Activated CD8-positive, alpha-beta memory T cell treated with anti-CD3 and anti-CD28 coated beads, Interleukin-2, amount 50 U/mL, for 48 hours (primary cell): ENCODE data around the gene NSDHL.
"Not testable (repeated sequence)": the region's sequence is repeated elsewhere in the genome, so short reads cannot be mapped to it uniquely, and the experiment has no call there.

Source experiments
- DNase-seq: peaks from one replicate; pipeline ENCODE4 v3.0.0-alpha.2; 2020

NSDHL gene

DNA sequence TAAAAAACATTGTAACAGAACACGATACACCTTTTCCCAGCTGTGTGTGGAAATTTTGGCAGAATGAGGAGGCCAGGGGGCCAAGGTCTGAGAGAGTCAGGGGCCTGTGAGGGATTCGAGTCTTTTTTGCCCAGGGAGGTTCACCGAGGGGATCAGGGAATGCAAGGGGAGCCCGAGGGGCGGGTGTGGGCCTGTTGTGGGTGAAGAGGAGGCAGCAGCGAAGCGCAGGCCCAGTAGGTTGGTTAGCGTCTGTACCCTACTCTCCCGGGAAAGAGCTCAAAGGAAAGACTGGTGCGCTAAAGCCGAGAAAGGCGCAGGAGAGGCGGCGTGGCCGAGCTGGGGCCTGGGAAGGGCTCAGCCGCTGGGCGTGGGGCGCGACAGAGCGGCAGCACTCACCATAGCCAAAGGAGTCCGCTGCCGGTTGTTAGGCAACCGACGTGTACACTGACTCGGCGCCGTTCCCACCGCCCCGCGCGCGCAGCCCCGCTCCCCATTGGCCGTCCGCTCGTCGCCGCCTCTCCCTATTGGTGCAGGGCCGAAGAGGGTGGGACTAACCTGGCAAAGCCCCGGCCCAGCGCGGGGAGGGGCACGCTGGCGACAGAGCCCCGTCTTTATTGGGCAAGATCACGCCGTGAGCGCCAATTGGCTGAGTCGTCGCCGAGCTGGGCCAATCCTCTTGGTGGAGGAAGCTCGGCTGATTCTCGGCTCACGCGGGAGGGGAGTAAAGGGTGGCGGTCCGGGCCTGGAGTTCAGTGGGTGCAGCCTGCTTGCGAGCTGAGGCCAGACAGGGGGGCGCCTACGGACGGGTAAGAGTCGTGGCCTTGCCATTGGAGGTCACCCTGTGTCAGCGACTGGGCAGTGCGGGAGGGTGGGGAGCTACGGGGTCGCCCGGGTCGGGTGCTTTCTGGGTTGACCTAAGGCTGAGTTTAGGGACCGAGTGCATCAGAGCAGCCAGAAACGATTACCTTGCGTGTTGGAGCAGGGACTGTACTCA, at the start of gene NSDHL, which contains the start of gene CETN2:
NSDHL (plus strand) TSS at position 752 of the 994 bp plus-strand sequence. CDS start 15,262 bp downstream, outside the sequence.
CETN2 (minus strand) TSS at position 446 of the 994 bp plus-strand sequence; CDS start at position 399, 47 bp downstream.
- peak; percentile 92 for DNase-seq

DNA sequence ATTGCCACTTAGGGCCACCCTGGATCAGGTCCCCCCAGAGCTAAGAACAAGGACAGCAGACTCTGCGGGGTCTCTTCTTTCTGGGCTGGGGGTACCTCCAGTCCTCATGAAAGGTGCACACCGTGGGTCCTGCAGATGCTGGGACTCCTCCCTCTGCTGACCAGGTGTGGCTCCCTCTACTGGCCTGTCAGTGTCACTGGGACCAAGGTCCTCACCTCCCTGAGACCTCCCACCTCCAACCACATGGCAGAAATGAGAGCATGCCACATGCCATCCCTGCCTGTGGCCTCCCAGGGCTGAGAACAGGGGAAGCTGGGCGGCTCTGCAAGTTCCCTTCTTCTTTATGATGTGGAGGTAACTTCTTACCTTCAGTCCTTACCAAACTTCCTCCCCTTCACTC, 43.8 kb upstream of the NSDHL start:
- DNase-seq, result not testable (repeated sequence)

DNA sequence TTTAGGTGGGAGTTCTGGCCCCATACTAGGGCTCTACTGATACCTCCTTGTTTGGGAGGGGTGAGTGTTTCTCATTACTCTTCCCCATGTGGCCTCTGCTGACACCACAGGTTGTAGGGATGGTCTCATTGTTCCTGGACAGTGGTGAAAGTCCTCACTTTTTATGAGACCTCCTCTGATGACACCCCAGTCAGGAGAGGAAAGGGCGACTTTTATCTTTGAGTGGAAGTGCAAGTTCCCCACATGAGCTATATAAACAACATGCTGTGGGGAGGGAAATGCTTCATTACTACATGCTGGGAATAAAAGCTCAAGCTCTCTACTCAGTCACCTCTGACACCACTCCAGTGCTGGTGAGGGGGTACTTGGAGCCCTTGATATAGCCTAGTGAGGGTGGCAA, 31.9 kb upstream of the NSDHL start:
- DNase-seq, result no peak

DNA sequence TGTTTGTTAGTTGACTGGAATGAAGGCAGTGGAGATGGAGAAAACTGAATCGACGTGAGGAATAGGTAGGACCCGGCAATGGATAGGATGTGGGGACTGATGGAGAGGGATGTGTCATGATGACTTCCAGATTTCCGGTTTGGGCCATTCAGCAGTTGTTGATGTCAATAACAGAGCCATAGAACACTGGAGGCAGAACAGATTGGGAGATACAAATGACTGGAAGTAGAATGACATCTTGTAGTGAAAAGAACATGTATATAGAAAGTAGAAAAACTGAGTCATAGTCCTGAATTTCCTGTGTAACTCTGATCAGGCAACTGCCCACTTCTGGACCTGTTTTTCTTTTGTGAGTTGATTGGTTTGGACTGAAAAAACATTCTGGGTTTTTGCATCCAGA, 24.8 kb upstream of the NSDHL start:
- DNase-seq, result no peak

DNA sequence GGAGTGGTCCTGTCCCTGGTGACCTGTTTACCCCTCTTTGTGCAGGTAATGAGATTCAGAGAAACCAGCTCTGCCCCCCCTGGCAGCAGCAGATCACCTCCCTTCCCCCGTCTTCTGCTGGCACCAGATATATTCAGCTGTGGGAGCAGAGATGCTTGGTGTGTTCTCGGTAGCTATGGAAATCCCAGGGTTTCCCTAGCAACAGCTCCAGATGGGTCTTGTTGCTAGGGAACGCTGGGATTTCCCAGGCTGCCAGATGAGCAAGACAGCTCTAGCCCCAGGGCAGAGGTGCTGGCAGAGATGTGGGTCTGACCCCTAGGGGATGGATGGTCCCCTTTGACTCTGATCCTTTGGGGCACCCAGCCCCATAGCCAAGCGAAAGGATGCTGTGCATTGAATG, 20.5 kb upstream of the NSDHL start:
- DNase-seq, result no peak

DNA sequence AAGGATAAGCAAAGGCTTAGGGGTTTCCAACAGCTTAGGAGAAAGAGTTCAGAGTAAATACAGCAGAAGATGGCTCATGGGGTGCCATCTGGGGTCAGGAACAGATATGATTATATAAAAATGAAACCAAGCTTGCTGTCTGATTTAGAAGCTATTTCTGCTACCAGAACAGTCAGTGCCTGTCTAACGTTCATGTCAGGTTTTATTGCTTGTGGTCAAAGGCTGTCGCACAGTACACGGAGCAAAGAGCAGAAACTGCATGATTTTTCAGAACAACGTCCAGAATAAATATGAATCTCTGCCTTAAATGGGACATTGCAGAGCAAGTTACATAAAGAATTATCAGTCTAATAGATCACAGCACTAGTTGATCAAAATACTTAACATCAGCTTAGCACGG, 17.7 kb upstream of the NSDHL start:
- no peak for DNase-seq

DNA sequence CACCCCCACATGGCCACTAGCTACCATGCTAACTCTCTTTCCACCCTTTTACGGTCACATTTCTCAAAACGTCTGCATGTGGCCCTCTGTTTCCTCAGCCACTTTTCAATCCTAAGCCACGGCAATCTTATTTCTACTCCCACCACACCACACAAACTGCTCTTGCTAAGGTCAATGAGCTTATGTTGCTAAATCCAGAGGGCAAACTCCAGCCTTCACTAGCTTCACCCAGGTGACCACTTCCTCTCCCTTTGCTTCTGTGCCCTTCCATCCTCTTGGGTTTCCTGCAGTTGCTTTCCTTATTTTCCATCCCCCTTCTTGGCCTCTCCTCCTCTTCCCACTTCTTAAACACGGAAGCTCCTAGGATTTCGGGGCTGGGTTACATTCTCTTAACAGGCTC, 16.8 kb upstream of the NSDHL start:
- no peak for DNase-seq

DNA sequence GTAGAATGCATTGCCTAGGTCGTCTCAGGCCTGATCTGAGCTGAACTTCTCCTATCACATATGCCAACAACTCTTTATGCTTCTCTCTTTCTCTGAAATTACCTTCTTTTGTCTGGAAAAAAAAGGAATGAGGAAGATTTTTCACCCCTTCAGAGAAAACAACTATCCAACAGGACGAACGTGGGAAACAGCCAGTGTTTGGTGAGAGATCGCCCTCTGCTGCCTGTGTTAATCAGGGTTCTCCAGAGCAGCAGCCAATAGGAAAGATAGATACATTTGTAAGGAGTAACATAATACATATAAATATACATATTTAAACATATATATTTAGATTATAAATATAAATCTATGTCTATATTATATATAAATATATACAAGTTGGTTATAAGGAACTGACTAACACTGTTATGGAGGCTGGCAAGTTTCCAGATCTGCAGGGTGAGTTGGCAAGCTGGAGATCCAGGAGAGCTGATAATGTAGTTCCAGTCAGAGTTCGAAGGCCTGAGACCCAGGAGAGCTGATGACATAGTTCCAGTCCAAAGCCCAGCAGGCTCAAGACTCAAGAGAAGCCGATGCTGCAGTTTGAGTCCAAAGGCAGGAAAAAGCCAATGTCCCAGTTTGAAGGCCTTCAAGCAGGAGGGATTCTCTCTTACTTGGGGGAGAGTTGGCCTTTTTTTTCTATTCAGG, 13.6 kb upstream of the NSDHL start:
- DNase-seq, result no peak

DNA sequence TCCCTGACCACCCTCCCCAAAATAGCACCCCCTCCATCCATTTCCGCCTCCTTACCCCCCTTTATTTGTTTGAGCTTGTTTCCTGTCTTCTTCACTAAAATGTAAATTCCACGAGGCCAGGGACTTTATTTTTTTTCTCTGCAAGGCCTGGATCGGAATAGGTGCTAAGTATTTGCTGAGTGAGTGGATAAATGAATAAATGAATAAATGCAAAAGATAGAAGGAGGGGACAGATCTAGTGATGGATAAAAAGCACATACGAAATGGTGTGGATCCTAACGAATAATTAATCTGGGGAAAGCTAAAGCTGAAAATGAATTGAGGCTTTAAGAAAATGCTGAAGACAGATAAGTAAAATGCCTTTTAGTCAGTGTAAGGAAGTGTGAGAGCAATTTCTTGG, 12.5 kb upstream of the NSDHL start:
- no peak for DNase-seq

DNA sequence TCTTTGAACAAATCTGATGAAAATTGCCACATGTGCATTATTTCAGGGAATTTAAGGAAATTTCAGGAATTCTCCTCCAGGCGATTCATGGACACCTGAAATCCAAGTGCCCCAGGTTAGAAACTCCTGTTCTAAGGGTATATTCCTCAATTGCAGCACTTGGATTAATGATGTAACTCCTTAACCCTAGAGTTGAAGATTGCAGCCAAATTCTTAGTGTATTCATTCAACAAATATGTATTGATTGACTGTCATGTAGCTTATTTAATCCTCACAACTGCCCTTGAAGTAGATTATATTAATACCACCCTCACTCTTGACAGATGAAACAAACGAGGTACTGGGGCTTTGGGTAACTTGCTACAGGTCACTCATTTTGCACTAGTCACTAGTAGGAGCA, 11.6 kb upstream of the NSDHL start:
- no peak for DNase-seq

DNA sequence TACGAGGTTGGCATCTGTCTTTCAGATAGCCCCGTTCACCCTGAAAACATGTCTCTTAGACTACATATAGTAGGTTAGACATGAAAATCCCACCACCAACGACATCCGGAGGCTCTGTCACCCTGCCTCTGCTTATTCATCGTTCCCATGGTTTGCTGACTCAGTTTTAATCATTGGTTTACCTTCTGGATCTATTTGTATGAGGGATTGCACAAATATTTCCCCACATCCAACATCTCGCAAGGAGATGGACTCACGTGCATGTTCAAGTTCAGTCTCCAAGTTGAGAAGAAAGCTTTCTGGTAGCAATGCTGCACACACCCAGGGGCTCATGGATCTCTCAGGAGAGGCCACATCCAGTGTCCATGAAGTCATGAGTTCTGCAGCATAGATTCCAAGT, 11.1 kb upstream of the NSDHL start:
- no peak for DNase-seq

DNA sequence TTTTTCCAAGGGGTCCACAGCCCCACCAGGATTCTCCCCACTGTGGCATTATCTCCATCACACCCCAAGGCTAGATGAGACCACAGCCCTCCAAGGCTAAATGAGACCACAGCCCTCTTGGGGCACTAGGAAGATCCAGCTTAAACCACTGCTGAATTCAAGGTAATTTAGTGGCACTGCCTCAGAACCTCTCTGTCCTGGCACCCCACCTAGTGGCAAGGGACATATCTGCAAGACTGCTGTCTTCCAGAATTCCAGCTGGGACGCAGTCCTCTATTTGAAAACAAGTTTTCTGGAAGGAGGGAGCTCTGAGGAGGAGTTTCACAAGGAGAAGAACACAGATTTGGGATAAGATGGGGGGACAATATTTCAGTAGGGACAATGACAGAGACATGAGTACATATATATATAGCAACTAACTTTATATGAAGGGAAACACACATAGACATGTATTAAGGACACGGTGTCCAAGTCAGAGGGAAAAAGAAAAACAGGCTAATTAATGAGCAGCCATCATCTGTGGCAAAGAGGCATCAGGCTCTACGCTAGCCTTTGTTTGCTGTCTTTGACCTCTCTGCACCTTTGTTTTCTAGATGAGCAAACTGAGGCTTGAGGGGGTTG, 9.6 kb upstream of the NSDHL start:
- no peak for DNase-seq

DNA sequence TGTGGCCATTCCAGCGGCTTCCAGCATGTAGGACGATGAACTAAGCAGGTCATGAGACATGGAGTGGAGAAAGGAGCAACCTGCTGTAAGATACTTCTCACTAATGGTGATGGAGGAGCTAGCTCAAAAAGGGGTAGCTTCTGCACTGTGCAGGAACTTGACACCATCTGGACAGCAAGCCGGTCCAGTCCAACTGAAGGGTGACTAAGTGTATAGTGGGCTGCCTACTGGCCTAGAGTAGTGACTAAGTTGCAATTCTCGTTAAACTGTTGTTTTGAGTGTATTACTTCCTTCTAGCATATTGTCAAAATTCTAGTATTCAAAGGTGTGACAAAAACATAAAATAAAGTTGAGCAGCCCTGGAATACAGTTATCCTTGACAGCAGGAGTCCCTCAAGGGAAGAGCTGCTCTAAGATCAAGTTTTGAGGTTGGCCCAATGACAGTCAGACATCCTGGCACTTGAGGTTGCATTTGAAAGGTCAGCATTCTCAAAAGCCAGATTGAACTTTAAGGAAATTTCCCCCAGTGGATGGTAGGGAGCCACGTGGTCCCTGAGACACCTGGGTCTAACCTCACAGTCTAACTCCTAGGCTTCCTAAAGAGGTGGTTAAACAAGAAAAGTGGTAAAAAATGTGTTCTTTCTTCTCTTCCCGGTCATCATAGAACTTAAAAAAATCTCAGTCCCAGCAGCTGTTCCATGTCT, 8.3 kb upstream of the NSDHL start:
- DNase-seq, result no peak

DNA sequence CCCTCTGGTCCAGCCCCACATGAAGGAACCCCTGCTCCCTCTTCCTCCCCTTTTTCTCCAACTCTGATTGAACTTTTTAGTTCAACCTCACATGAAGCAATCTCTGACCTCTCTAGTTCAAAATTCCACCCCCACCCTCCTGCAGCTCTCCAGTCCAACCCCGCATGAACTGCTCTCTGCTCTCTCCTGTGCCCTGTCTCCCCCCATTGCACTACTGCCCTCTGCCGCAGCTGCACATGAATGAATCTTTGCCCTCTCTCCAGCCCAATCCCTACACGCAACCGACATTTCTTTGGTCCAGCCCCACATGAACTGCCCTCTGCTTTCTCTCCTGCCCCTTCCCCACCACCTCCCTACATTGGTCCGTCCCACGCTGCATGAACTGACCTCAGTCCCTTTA, 7.2 kb upstream of the NSDHL start:
- no peak for DNase-seq

DNA sequence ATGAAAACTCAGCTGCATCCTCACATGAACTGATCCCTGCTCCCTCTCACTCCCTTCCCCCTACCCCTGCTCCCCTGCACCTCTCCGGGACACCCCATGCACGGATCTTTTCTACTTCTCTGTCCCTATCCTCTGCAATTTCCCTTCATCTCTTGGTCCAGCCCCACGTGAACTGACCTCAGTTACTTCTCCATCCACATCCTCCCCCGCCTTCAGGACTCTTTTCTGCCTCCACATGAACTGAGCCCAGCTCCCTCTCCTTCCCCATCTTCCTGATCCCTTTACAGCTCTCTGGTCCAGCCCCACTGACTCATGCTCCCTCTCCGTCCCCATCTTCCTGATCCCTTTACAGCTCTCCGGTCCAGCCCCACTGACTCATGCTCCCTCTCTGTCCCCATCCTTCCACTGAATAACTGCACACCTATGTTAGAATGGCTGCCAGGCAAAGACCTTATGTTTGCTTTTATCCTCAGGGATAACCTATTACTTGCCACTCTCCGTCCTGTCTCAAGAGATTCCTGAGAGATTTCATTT, 6.0 kb upstream of the NSDHL start:
- no peak for DNase-seq

DNA sequence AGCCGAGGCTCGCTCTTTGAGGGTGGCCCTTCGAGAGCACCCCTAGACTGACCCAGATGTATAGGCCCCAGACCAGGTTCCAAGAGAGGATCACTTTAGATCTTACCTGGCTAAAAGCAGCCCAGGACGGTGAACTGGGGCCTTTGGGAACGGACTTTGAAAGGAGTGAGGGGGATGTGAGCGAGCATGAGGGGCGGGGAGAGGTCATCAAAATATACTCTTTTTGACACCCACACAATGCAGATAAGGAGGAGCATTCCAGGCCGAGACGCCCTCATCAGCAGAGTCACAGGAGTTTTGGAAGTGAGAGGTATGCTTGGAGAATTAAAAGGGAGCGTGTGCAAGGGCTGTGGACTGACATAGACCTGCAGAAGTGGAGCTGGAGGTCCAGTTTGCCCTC, 528 bp downstream of the NSDHL start:
- DNase-seq, result no peak

DNA sequence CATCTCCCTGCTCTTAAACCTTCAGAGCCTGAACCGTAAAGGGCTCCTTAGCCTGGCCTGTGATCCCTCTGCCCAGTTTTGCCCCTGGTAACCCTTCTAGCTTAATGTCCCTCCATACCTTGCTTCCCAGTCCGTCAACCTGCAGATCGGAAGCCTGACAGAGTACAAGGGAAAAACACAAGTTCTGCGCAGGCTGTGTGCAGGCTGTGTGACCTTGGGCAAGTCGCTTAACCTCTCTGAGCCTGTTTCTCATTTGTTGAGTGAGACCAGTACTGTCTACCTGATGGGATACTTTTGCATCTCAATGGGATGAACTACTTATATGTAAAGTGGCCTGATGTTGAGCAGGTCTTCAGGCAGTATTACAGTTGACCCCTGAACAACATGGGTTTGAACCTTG, 1.7 kb downstream of the NSDHL start:
- DNase-seq, result no peak

DNA sequence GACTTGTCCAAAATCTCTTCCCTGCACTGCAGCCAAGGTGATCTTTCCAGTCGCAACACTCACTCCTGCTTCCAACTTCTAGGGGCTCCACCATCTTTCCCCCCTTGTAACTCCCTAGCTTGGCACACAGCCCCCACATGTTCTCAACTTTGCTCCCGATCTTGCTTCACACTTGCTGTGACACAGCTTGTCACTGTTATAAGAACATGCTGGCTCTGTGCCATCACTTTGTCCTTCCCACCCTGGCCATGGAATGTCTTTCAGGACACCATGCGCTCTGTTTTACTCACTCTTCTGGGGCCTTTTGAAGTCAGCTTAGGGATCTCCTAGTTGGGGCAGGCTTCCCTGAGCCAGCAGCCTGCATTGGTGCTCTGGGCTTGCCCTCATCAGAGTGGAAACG, 2.5 kb downstream of the NSDHL start:
- no peak for DNase-seq

DNA sequence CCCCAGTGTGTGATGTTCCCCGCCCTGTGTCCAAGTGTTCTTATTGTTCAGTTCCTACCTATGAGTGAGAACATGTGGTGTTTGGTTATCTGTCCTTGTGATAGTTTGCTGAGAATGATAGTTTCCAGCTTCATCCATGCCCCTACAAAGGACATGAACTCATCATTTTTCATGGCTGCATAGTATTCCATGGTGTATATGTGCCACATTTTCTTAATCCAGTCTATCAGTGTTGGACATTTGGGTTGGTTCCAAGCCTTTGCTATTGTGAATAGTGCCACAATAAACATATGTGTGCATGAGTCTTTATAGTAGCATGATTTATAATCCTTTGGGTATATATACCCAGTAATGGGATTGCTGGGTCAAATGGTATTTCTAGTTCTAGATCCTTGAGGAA, 4.6 kb downstream of the NSDHL start:
- not testable (repeated sequence) for DNase-seq

DNA sequence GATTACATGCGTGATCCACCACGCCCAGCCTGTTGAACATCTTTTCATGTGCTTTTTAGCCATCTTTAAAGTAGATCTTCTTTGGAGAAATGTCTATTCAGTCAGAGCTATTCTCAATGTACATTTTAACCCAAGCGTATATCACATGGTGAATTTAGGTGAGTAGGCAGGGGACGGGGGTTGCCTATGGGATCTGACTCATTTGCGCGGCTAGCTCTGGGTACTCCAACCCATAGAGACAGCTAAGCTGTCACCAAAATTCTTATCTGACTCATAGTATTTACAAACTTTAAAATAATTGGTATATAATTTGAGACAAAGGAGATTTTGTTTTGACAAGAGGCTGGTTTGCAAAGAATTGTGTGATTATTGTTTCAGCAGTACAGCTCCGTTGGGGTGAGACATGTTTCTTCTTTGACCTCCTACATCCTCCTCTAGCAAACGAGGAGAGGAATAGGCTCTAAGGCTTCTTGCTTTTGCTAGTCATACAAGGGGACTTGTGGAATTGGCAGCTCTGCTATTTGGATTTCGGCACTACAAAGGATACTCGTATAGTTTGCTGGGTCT, 12.0 kb downstream of the NSDHL start:
- DNase-seq, result no peak

DNA sequence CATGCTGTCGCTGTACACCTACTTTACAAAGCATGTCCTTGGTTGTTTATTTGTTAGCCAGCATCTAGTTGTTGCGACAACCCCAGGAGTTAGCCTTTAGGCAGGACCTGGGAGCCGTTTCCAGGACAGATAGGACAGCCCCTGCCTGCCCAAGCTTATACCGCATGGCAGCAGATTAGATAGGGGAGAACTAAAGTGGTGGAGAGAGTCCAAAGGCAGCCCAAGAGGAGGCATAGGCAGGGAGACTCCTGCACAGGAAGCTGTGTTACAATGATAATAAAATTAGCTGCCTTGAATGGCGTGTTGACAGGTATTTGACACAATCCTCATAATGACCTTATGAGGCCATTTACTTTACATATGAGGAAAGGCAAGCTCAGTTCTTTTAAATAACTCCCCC, 13.0 kb downstream of the NSDHL start:
- no peak for DNase-seq

DNA sequence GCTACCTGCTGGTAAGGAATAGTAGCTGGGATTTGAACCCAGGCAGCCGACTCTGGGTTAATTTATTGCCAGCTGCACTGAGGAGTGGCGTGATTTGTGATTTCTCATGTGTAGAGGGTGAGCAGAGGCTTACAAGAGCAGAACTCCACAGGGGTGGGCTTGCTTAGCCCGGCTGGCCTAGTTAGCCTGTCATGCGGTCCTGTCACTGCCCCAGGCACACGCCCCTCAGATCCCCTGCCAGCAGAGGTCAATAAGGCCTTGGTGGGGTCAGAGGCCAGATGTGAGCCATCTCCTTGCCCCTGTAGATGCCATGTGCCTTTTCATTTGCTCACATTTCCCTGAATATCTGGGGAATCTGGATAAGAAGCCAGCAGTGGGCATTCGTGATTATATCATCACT, 13.4 kb downstream of the NSDHL start:
- no peak for DNase-seq
